NCI-H1436 (cell line): ENCODE data around the gene CAPRIN2.
A peak's percentile ranks its signal among the peaks of the same experiment; 100 is the strongest.

Experiments used
- DNase-seq: peaks from one replicate; lab custom pipeline; 2025; lab: John Stamatoyannopoulos, UW

Gene CAPRIN2

DNA sequence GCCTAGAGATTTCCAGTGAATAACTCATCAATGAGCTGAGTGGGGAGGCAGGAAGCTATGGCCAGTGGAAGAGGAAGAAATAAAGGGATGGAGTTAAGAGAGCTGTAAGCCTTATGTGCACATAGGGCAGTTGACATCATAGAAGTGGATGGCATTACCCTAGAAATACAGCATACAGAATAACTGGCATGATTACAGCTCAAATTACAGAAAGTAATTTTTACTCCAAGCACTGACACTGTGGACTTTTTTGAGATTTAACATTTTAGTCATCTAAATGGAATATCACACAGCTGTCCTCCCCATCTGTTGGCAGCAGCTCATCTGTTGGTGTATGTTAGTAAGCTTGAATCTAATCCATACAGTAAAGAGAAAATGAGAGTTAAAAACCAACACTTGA, 53.7 kb downstream of the CAPRIN2 start:
- DNase-seq: no peak

DNA sequence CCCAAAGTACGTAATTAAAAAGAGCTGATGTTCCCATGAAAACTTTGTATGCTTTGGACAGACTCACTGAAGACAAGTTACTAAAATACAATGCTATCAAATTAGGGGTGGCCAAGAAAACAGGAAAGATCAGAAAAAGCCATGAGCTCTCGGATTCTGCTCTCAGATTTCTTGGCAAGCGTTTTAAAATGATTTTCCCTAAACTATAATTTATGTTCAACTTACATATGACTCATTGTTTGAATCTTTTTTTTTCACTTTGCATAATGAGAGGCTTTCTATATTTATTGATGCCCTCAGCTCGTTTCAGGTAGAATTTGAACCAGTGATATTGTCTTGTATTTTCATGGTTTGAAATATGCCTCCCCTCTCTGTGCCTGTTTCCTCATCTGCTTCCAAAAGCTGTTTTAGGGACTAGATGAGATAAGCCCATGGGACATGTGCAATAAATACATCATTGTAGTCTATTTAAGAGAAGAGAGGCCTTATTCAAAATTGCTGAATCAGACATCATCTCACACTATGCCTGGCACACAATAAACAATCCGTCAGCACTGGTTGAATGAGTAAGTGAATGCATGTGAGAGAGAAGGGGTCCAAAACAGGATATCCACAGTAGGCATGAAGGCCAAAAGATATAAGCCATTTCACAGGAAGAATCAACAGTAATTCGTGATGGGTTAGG, 54.4 kb downstream of the CAPRIN2 start:
- DNase-seq: no peak

DNA sequence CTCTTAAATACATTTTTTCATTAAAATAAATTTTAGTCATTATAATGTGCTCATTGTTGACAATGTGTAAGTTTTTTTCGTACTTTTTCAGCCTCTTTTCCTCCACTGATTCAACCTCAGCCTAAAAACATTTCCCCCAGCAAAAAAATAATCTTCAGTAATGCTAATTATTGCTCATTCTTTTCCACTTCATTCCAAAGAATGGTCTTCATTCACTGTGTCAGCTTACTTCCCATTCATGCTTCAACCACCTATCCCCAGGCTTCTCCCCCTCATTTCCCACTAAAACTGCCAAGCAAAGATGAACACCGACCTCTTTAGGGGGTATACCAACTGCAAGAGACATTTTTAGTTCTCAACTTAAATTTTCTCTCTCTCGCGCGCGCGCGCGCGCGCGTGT, 56.4 kb downstream of the CAPRIN2 start:
- DNase-seq: no peak

DNA sequence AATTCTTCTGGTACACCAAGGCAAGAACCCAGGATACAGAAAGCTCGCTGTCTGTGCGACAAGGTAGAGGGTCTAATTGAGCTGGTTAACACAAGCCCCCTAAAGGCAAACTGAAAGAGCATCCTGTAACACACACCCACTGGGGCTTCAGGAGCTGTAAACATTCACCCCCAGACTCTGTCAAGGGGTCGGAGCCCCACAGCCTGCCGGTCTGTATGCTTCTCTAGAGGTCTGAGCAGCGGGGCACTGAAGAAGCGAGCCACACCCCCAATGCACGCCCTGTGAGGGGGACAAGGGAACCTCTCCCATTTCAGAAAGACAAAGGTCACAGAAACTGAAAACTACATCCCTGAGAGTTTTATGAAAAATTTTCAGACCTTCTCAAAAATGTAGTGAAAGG, 57.8 kb downstream of the CAPRIN2 start:
- no peak for DNase-seq

DNA sequence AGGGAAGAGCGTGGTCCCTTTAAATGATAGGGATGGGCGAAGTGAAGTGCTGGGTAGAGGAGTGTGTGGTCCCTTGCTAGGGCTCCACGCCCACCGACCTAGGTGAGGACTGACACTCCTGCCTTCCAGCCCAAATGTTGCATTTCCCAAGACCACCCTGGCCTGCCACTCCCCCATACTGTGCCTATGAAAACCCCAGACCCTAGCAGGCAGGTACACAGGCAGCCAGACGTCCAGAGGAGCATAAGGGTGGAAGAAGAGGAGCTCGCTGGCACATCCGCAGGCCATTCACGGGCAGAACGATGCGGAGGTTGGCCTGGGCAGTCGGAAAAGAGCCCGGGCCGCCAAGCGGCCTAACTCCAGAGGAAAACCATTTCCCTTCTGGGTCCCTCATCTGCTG, 58.3 kb downstream of the CAPRIN2 start:
- no peak for DNase-seq

DNA sequence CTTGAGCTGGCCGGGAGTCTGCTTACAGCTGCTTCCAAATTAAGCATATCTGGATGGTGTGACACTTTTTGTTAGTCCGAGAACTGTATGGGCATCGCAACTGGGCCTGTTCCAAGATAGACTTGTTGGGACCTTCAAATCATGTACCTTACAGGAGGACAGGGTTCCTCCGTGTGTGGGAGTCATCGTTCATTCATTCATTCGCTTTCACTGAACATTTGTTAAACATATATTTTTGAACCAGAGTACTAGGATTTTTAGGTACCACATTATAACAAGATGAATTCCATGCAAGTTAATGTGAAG, 58.7 kb downstream of the CAPRIN2 start:
- no peak for DNase-seq

DNA sequence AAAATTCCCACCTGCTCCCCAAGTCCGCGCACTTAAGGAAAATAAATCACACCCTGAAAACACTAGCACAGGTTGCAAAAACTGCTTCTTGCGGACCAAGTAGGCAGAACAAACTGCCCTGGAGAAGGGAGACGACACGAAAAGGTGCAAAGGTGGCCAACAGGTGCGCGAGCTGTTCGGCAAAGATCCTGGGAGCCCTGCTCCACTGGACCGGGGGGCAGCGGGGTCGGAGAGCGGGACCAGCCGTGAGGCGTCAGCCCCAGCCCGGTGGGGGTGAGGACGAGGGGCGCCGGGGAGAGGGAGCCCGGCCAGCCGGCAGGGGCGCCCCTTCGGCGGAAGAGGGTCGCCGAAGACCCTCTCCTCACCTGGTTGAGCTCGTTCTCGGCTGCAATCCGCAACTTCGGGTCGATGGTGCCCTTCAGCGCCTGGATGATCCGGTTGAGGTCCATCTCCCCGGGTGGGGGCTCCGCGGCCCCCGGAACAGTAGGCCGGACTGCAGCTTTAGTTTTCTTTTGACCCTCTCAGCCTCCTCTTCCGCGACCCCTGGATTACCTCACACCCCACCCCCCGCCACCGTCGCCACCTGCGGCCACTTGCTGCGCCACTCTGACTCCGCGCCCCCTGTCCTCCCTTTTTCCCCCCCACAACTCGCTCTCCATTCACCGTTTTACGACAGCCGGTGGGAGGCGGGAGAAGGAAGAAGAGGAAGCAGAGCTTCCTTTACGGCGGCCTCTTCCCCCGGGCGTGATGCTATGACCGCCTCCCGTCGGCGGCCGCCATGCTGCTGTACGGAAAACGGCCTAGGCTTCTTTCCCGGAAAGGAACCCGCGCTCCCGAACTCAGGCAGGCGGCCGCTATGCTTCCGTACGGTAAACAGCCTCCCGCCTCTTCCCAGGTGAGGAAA, 59.3 kb downstream of the CAPRIN2 start, which contains the start of gene IPO8:
Gene IPO8, minus strand, starts transcription at position 671 of the 904 bp plus-strand sequence. Its CDS starts 222 bp downstream, at position 449.
- peak; percentile 87 for DNase-seq

DNA sequence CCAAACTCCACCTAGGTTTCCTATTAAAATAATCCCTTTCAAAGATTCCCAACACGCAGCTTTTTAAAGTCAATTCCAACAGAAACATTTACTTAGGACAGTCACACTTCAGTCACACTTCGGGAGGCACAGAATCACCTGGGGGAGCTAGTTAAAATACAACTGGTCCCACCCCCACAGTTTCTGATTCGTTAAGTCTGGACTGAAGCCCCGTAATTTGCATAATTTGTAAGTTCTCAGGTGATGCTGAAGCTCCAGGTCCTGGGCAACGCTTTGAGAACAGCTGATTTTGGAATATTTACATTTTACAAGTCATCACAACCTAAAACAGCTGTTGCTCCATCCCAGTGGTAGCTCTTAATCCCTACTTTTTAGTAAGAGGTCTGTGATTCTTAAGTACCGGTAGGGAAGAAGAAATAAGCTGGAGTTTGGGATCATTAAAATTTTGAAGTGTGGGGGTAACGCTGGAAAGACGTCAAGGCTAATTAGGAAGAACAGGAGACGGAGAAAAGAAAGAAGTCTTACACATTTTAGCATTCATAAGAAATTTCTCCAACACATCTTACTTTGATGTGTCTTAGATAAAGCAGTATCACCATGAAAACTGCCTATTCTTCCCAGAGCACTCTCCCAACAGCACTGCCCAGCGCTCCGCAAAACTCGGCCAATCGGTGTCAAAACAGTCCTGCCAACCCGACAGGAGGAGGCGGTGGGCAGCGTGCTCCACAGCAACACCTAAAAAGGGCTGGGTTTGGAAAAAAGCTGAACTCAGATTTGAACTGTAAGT, 60.1 kb downstream of the CAPRIN2 start:
- no peak for DNase-seq

DNA sequence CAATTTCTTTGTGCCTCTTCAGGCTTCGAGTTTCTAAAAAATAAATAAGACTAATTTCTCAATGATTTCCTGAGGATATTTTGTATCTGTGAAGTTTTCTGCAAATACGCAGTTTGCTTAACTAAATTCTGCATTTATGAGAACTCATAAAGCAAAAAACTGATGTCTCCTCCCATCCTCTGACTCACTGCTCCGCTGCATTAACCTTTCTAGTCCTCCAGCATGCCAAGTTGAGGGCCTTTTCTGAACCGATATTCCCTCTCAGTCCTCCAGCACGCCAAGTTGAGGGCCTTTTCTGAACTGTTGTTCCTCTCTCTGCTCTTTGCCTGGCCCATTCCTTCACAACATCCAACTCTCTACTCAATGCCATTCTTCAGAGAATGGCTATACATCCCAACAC, 62.3 kb downstream of the CAPRIN2 start:
- no peak for DNase-seq

DNA sequence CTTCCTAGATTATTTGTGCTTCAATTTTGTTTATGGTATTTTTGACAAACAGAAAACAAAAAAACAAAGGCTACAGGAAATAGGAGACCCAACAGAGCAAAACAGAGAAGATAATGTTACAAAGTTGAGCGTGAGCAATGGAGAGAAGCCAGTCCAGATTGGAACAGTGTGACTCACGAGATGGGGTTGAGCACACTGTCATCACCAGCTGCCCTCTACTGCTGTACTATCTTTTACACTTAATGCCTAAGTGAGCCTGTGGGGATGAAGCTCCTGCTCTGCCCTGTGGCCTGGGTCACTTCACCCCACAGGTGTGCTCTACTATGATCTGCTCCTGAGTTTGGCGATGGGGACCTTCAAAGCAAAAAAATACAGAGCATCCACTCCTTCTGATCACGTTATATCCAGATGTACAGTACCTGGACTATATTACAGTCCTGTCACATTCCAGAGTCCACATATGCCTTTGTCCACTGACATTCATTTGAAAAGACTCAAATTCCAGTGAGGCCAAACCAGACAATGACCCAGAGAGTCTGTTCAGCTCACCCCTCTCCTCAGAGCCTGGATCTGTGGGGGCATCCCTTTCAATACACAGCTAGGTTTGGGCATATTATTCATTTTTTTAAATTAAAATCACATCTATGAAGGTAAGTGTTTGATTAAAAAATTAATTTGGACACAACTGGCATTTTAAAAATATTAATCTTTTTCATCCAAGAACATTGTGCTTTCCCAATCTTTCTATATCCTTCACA, 63.5 kb downstream of the CAPRIN2 start:
- no peak for DNase-seq

DNA sequence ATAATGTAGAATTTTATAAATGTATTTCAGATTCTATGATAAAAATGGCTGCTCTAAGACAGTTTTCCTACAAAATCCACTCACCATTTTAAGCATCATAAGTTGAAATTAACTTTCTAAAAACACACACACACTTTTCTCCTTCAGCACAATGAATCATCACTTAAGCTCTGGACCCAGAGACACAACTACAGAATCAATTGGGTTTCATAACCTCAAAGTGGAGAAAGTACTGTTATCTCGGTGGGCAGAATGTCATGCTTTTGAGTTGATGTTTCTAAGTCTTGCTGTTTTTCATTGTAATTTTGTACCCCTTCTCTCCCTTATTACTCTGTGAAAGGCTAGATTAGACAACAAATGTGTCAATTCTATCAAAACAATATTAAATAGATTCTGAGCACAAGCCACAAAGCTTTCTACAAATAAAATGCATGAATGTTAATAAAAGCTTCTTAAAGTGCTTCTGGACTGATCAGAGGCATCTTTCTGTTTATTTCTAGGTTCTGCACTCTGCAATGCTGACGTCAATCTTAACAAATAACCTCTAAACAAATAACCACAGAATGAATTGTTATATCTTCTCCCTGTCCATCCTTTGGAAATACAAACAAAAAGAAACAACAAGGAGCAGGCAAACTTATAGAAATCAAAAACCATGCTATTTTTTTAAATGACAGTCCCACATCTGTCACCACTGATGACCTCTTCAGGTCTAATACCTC, 67.3 kb downstream of the CAPRIN2 start:
- no peak for DNase-seq

DNA sequence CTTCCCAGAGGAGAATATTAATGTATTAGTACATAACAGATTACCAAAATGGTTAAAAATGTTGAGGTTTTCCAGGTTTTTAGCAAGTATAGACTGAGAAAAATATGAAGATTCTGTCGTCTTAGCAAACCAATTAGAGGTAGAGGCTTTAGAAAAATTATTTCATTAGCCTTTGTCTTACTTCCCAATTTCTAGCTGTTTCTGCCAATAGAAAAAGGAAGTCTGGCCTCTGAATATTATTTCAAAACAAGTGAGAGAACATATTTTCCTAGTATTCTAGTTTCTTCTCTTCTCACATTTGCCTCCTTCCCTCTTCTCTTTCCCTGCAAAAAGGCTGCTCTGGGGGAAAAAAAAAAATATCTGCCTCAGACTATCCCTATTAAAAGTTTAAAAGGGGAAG, 75.5 kb downstream of the CAPRIN2 start:
- no peak for DNase-seq

DNA sequence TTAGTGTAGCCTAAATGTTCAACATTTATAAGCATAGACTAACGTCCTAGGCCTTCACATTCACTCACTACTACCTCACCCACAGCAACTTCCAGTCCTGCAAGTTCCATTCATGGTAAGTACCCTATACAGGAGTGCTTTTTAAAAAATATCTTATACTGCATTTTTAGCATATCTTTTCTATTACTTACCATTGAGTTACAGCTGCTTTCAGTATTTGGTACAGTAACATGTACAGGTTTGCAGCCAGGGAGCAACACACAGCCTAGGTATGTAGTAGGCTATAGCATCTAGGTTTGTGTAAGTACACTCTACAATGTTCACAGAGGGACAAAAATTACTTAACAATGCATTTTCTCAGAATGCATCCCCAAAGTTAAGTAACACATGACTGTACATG, 76.5 kb downstream of the CAPRIN2 start:
- no peak for DNase-seq

DNA sequence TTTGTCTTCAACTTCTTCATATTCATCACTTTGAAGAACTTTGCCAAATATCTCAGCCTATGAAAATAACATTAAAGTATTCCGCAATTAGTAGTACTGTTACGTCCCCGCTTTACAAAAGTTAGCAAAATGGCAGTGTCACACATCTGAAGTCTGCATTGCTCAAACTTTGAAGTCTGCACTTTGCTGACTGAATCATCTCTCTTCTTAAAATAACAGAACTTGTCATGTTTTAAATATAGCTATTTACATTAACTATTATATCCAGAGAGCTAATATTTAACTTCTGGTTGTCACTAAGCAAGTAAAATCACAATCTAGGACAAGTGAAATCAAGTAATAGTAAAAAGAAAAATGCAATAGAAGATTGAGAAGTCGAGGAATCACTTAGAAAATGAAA, 93.5 kb downstream of the CAPRIN2 start:
- DNase-seq: no peak
